ENCODE measurements around the gene ZHX3.

The ZHX3 gene, protein sequence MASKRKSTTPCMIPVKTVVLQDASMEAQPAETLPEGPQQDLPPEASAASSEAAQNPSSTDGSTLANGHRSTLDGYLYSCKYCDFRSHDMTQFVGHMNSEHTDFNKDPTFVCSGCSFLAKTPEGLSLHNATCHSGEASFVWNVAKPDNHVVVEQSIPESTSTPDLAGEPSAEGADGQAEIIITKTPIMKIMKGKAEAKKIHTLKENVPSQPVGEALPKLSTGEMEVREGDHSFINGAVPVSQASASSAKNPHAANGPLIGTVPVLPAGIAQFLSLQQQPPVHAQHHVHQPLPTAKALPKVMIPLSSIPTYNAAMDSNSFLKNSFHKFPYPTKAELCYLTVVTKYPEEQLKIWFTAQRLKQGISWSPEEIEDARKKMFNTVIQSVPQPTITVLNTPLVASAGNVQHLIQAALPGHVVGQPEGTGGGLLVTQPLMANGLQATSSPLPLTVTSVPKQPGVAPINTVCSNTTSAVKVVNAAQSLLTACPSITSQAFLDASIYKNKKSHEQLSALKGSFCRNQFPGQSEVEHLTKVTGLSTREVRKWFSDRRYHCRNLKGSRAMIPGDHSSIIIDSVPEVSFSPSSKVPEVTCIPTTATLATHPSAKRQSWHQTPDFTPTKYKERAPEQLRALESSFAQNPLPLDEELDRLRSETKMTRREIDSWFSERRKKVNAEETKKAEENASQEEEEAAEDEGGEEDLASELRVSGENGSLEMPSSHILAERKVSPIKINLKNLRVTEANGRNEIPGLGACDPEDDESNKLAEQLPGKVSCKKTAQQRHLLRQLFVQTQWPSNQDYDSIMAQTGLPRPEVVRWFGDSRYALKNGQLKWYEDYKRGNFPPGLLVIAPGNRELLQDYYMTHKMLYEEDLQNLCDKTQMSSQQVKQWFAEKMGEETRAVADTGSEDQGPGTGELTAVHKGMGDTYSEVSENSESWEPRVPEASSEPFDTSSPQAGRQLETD

GRCh38 chr20:41317546-41318270 lies at the start of gene ZHX3:
Gene ZHX3, minus strand, starts transcription at chr20:41317731. Its CDS starts 112,815 bp downstream, at chr20:41204916.
- no peak for FAIRE-seq

- FAIRE-seq, result no peak
Measured at GRCh38 chr20:41367393-41367695, 49.8 kb upstream of the ZHX3 start.

DNA sequence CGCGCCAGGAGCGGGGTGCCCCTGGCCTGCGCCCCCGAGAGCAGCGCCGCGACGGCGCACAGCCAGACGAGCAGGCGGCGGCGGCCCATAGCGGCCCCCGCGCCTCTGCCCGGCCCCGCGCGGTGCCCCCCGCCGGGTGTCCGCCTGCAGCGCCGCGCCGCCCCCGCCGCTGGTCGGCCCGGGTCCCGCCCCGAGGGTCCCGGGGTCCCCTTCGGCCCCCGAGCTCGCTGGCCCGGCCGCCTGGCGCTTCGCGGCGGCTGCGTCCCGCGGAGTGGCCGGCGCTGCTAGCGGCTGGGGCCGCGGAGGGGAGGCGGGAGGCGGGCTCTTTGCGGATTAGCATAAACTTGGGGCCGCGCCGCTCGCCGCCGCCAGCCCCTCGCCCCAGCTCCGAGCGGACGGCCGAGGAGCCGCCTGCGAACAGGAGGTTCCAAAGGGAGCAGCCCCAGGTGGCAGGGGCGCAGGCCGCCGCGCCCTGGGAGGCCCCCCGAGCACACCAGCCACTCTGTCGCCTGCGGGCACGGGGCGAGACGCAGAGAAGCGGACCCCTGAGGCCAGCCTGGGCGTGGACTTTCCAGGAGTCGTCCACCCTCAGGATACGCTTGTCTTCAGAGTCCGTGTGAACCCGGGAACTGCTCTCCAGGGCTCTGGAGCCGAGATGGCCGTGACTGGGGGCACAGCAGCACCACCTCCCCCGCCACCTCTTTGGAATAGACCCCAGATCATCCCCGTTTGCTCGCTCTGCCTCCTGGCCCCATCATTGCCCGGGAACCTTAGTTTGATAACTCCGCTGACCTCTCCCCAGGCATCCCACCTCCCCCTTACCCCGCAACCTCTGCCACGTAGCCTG lies 49.2 kb upstream of the ZHX3 start, which contains the start of gene EMILIN3:
EMILIN3 (minus strand) TSS at position 273 of the 847 bp plus-strand sequence; CDS start at position 89, 184 bp downstream.
- FAIRE-seq, result no peak

GRCh38 chr20:41365777-41366545 lies 48.4 kb upstream of the ZHX3 start:
- no peak for FAIRE-seq

DNA sequence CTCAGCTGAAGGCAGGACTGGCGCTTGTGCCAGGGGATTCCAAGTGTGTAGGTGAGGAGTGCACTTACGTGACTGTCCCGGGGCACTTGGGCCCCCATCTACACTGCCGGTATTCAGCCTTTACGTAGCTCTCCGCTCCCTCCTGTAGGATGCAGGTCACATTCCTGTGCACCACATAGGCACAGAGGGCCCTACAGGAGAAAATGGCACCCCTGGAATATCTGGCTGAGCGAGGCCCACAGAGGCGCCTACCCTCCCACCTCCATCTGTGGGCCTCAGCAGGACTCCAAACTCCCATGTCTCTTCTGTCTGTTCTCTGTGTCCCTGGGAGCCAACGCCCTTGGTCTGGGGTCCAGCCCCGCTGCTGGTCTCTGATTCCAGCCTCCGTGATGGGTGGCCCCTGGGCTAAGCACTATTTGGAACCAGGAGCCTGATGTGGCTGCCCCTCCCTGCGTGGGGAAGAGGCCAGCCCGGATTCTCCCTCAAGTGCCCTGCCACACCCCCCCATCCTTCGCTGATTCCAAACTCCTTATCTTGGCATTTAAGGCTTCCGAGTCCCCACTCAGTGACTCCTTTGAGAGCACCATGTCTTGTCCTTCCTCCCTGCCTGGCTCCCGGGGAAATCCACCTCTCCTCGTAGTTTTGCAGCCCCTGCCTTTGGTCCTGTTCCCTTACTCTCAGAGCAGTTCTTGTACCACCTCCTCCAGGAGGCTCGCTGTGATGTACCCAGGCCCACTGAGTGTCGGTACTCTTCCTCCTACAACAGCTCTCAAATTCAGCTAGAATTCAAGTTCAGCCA lies 47.6 kb upstream of the ZHX3 start:
- FAIRE-seq, result no peak

- FAIRE-seq, result no peak
Measured at GRCh38 chr20:41364236-41364855, 46.8 kb upstream of the ZHX3 start.

DNA sequence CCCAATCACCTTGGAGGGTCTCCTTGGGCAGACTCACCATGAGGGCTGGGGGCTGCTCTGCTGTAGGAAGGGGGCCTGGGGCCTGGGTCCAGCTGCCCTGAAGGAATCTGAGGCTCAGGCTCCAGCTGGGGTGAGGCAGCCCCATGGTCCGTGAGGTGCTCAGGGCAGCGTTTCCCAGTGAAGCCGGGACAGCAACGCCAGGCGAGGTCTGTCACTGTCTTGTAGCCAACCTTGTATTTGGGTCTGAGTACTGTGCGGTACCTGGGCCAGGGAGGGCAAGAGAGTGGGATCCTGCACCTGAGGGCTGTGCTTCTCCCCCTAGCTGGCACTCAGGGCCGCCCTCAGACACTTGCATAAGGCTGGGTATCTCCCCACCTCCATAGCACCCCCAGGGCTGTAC lies 46.1 kb upstream of the ZHX3 start:
- no peak for FAIRE-seq

- FAIRE-seq, result no peak
Measured at GRCh38 chr20:41362748-41363140, 45.2 kb upstream of the ZHX3 start.

DNA sequence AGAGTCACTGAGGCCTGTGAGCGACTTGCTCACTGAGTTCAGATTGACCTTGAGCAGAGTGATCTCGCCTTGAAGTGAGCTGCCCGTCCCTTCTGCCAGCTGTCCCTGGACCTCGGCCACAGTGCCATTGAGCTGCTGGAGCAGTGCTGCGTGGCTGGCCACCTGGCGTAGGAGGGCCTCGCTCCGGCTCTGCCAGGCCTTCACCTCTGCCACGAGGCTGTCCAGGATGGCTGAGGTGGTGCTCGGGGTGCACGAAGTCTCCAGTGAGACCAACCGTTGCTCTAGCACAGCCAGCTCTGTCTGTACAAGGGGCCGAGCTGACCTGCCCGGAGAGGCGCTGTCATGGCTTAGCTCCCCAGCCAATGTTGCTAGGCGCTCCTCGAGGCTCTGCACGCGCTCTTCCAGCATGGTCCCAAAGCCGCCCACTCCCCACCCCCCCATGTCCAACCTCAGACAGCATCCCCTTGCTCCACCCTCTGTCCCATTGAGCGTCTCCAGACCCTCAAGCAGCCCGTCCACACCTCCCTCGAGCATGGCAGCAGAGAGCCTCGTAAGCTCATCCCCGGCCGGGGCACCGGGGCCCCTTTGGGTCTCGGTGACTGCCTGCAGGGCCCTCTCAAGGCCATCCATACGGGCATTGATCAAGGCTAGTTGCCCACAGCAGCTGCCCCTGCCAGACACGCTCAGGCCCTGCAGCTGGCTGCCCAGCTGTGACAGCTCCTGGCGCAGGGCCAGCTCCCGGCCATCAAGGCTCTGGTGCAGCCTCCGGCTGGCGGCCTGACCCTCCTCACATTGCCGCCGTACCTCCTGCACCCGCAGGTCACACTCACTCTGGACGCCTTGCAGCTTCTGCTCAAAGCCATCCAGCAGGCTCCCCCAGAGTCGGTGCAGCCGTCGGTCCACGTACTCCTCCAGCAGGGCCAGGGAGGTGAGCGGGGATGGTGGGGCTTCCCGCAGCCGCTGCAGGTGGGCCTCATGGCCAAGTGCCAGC lies 44.5 kb upstream of the ZHX3 start:
- no peak for FAIRE-seq

GRCh38 chr20:41360831-41361756 lies 43.6 kb upstream of the ZHX3 start:
- FAIRE-seq, result no peak

DNA sequence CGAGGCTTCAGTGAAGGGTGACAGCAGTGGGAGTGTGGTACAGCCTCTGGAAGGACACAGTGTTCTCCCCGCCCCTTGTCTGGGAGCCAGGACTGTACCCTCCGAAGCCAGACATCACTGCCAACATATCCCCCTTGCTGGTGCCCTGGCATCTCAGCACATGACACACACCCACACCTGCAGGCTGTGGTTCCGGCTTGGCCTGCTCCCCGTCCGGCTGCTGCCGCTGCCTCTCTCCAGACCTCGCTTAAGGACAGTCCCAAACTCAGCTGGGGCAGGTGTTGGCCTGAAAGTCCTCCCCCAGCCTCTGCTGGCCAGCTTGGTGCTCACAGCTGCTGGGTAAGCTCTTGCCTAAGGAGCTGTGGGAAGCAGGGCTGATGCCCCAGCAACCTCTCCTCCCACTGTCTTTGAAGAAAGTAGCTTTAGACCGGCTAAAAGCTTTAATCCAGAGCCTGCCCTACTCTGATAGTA lies 42.0 kb upstream of the ZHX3 start:
- FAIRE-seq, result no peak

DNA sequence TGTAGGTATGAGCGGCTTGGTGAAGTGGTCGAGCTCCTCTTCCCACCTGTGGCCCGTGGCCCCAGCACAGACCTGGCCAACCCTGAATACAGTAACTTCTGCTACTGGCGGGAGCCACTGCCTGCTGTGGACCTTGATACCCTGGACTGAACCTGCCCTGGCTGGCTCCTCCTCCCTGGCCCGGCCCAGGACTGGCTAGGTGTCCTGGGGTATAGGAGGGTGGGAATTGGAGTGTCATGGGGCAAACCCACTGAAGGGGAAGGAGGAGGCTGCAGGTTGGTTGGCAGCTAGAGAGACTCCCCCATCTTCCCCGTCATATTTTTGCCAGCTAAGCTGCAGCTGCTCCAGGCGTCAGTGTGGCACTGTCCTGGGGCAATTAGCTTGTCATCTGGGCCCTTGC lies 41.2 kb upstream of the ZHX3 start:
- no peak for FAIRE-seq

- no peak for FAIRE-seq
Measured at GRCh38 chr20:41358230-41358629, 40.7 kb upstream of the ZHX3 start.

GRCh38 chr20:41357424-41358163 lies 40.1 kb upstream of the ZHX3 start:
- no peak for FAIRE-seq

GRCh38 chr20:41356951-41357350 lies 39.4 kb upstream of the ZHX3 start:
- no peak for FAIRE-seq

DNA sequence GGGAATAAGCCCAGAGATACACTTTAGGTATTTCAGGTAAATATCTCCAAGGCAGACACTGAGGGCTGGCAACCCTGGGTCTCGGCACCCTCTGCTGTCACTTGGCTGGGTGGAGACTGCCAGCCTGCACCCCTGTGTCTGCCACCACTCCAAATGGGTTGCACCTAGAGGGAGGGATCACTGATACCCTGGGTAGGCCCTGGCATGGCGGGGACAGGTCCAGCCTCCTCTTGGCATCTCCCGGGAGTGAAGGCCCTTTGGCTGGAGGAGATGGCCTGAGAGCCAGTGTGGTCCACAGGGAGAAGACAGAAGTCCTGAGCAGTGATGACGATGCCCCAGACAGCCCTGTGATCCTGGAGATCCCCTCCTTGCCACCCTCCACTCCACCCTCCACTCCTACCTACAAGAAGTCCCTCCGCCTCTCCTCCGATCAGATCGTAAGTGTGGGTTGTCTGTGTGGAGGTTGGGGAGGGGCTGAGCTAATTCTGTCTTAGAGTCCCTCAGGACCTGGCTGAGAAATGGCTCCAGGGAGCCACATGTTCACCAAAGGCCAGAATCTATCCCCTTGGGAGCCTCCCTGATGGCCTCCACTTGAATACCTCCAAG lies 38.2 kb upstream of the ZHX3 start:
- no peak for FAIRE-seq

Data from TTC549 (cell line).